ENCODE measurements around the gene ADAMTS6.

Gene ADAMTS6

GRCh38 chr5:65141493-65141892 is 340.2 kb downstream of the ADAMTS6 start:
- no peak for DNase-seq

- DNase-seq: no peak
Observed at GRCh38 chr5:65137631-65138030, 344.1 kb downstream of the ADAMTS6 start.

DNA sequence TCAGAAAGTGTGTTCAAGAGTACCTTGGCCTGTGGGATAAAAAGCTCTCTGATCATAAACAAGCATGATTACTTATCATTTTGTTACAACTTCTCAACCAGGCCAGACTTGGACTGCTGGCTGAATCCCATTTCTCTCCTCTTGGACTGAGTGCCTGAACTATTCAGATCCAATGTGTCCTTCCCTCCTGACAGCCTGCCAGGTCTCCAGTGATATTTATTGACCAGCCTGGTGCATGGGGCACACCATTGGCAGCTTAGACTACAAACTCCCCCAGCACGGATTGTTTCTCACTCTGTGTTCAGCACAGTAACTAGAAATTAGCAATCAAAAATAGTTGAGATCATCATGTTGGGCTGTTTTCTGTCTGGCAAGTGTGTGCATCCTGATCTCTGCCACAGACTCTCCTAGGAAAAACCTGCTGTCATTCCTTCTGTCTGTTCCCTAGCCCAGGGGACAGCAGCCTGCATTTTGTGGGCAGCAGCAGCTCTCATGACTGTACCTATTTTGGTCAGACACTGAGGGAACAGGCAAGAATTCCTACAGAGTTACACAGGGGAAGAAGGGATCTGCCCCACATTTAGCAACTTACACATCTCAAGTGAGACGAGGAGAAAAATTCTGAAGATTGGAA is 348.1 kb downstream of the ADAMTS6 start:
- no peak for DNase-seq

GRCh38 chr5:65132386-65132785 is 349.3 kb downstream of the ADAMTS6 start:
- DNase-seq: no peak

- DNase-seq: no peak
Observed at GRCh38 chr5:65128226-65128625, 353.5 kb downstream of the ADAMTS6 start.

- no peak for DNase-seq
Observed at GRCh38 chr5:65127161-65127901, 354.4 kb downstream of the ADAMTS6 start.

- no peak for DNase-seq
Observed at GRCh38 chr5:65126542-65127069, 355.1 kb downstream of the ADAMTS6 start.

GRCh38 chr5:65125591-65126541 is 355.9 kb downstream of the ADAMTS6 start:
- DNase-seq: no peak

GRCh38 chr5:65121880-65122436 is 359.8 kb downstream of the ADAMTS6 start:
- DNase-seq: no peak

GRCh38 chr5:65120371-65120967 is 361.3 kb downstream of the ADAMTS6 start:
- no peak for DNase-seq

GRCh38 chr5:65117525-65117924 is 364.2 kb downstream of the ADAMTS6 start:
- DNase-seq: no peak

- DNase-seq: no peak
Observed at GRCh38 chr5:65113771-65114170, 367.9 kb downstream of the ADAMTS6 start.

DNA sequence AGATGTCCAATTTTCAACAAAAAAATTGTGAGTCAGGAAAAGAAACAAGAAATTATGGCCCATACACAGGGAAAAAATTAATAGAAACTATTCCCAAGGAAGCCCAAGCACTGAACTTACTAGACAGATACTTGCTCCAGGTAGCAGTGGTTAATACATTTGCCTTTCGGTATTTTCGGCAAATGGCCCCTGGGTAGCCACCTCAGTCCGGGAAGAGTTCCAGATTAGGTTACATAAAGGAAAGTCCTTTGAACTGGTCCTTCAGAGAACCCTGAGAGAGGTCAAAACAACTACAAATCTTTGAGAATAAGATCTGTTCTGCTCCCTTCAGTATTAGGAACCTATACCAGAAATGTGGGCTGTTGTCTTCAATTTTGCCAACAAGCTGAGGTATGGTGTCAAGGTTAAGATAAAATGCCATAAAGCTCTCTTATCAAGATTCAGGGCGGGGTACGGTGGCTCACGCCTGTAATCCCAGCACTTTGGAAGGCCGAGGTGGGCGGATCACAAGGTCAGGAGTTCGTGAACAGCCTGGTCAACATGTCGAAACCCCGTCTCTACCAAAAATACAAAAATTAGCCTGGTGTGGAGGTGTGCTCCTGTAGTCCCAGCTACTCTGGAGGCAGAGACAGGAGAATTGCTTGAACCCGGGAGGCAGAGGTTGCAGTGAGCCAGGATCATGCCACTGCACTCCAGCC is 369.6 kb downstream of the ADAMTS6 start:
- DNase-seq: no peak

DNA sequence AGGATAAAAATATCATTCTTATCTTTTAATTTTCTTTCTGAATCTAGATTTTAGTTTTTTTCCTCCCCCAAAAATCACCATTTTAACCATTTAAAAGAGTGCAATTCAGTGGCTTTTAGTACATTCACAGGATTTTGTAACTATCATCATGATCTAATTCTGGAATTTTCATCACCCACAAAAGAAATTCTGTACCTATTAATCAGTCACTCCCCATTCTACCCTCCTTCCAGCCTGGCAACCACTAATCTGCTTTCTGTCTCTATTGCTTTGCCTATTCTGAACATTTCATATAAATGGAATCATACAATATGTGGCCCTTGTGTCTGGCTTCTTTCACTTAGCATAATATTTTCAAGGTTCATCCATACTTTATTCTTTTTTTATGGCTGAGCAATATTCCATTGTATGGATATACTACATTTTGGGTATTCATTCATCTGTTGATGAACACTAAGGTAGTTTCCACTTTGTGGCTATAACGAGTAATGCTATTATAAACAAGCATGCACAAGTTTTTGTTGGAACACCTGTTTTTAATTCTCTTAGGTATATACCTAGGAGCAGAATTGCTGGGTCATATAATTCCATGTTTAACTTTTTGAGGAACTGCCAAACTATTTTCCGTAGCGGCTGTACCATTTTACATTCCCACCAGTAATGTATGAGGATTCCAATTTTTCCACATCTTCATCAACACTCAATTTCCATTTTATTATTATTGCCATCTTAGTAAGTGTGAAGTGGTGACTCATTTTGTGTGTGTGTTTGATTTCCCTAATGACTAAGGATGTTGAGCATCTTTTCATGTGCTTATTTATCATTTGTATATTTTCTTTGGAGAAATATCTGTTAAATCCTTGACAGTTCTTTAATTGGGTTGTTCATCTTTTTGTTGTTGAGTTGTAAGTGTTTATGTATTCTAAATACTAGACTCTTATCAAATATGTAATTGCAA is 372.7 kb downstream of the ADAMTS6 start:
- no peak for DNase-seq

GRCh38 chr5:65105301-65105700 is 376.4 kb downstream of the ADAMTS6 start:
- no peak for DNase-seq

- no peak for DNase-seq
Observed at GRCh38 chr5:65104831-65105230, 376.9 kb downstream of the ADAMTS6 start.

DNA sequence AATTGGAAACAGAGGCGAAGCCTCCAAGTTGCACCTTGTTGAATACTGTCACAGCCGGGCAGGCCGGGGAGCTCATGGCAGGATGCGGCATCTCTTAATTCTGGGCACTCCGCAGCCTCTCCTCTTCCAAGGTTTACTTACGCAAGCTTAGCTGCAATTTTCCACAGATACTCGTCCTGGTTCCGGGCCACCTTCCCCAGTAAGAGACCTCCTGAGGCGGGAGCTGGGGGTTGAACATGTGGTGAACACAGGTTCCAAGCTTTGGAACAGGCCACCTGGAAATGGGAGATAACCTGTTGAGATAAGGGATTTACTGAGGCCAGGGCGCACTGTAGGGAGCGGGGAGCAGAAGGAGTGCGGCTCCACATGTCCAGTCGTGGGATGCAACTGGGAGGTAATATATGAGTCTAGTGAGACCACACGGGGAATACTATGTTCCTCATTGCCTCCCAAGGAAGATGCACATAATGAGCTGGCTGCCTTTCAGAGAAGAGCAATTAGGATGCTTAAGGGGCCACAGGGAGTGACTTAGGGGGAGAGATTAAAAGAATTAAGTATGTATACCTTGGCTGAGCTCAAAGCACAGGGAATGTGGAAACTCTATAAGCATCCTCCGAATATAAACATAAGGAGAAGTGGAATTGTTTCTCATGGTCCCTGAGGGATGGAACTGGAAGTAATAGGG is 377.8 kb downstream of the ADAMTS6 start:
- DNase-seq: no peak

DNA sequence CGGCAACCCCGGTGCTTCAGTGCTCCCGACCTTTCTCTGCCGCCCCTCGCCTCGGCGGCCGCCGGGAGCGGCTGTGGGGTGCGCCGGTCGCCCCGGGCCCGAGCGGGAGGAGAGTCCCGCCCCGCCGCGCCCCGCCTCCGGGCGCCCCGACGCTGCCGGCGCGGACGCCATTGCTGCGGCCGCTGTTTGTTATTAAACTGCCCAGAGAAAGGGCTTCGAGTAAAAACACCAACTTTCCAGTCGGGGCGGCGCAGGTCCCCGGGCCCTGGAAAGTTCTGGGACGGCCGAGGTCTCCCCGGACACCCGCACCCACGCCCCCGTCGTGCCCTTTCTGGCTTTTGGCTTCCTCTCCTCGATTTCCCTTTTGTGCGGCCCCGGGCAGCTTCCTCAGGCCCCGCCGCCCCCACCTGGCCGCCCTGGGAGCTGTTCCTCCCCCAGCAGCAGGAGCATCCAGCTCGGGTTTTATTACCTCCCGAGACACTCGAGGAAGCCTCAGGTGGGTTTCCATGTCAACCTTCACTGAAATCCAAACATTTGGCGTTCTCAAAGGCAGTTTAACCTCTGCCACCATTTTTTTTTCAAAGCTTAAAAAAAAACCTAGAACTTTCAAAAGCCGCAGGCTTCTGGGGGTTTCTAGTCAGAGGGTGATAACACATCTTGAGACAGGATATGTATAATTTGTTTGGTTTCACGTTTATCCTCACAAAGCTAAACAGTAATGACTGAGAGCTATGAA is 378.6 kb downstream of the ADAMTS6 start:
- DNase-seq: peak; percentile 68

DNA sequence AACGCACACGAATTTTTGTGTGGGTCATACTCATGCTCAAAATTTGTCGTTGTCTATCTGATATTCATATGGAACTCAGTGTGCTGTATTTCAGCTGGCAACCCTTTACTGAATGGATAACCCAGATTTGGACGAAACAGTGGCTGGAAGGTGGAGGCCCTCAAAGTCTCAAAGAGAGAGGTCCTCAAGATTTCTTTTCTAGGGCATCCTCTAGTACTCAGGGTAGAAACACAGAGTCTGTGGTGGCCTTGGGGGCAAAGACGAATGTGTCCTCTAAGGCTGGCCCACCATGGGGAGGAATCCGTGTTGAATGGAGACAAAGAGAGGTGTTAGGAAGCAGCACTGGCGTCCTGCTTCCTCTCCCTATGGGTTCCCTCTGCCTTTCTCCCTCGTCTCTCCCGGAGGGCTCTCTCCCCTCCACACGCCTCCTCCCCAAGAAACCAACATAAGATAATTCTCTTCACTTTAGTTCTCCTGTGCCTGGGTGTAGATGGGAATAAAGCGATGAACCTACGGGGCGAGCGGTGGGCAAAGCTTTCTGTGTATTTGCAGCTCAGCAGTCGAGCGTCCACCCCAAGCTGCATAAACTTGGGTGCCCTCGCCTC is 379.2 kb downstream of the ADAMTS6 start:
- DNase-seq: no peak
